WTC11 (cell line): ENCODE measurements around the gene CCSER1. TPM values are rescaled to one million over a fixed set of nuclear protein-coding genes. Genes with fewer than 3 reads are reported as not detected.

ENCODE experiments used
- ATAC-seq: fragments of 200-7000 bp; cut with Tn5 transposase; 2 replicates; pipeline ENCODE4 v1.10.0; 2021; ENCODE audit warnings: mild to moderate bottlenecking, moderate library complexity
- CTCF ChIA-PET: fragments of 300-600 bp; sonication (Branson Sonifier 250); formaldehyde crosslinking; loops from one replicate; lab custom pipeline; 2021; ENCODE audit warnings: antibody characterized with exemption; lab: Charles Lee
- POLR2A ChIA-PET: fragments of 350-600 bp; sonication (Branson Sonifier 250); formaldehyde crosslinking; loops from one replicate; lab custom pipeline; 2021; ENCODE audit warnings: antibody characterized with exemption; lab: Charles Lee
- DNase-seq: peaks from one replicate; pipeline ENCODE4 v3.0.0; 2021; ENCODE audit warnings: low spot score
- H3K27ac Mint-ChIP-seq: 2 replicates; pipeline ENCODE4 v1.8.0; 2021; ENCODE audit warnings: mixed read lengths
- H3K27me3 Mint-ChIP-seq: 2 replicates; pipeline ENCODE4 v1.8.0; 2021; ENCODE audit warnings: low read depth, mild to moderate bottlenecking, moderate library complexity, mixed read lengths
- H3K36me3 Mint-ChIP-seq: 2 replicates; pipeline ENCODE4 v1.8.0; 2021; ENCODE audit warnings: mixed read lengths
- H3K4me1 Mint-ChIP-seq: 2 replicates; pipeline ENCODE4 v1.8.0; 2022; ENCODE audit warnings: mixed read lengths
- H3K4me3 Mint-ChIP-seq: 2 replicates; pipeline ENCODE4 v1.8.0; 2021; ENCODE audit warnings: mild to moderate bottlenecking, moderate library complexity, mixed read lengths
- H3K9me3 Mint-ChIP-seq: 2 replicates; pipeline ENCODE4 v1.8.0; 2021; ENCODE audit warnings: mixed read lengths
- CREB1 ChIP-seq: sonication (generic); formaldehyde crosslinking; IDR thresholded peaks from 2 replicates; pipeline ENCODE4 v1.8.0; 2023; ENCODE audit warnings: mild to moderate bottlenecking, missing genetic modification reagents
- CTCF ChIP-seq: fragments of 200-600 bp; IDR thresholded peaks from 2 replicates; pipeline ENCODE4 v1.8.0; 2022; ENCODE audit warnings: antibody characterized with exemption
- EMX1 ChIP-seq: fragments of 250-450 bp; sonication (Bioruptor Pico); IDR thresholded peaks from 2 replicates; pipeline ENCODE4 v1.8.0; 2021; ENCODE audit warnings: mild to moderate bottlenecking
- ESRRA ChIP-seq: sonication (generic); formaldehyde crosslinking; IDR thresholded peaks from 2 replicates; pipeline ENCODE4 v1.8.1; 2022; ENCODE audit warnings: mild to moderate bottlenecking, missing genetic modification reagents, borderline replicate concordance
- FOXJ3 ChIP-seq: sonication (generic); formaldehyde crosslinking; IDR thresholded peaks from 2 replicates; pipeline ENCODE4 v1.9.0; 2021; ENCODE audit warnings: missing genetic modification reagents, mild to moderate bottlenecking, borderline replicate concordance
- GABPB1 ChIP-seq: sonication (generic); formaldehyde crosslinking; IDR thresholded peaks from 2 replicates; pipeline ENCODE4 v1.8.1; 2023; ENCODE audit warnings: mild to moderate bottlenecking, missing genetic modification reagents
- MYBL2 ChIP-seq: sonication (generic); formaldehyde crosslinking; IDR thresholded peaks from 2 replicates; pipeline ENCODE4 v1.8.1; 2023; ENCODE audit warnings: mild to moderate bottlenecking, moderate library complexity, missing genetic modification reagents
- ZNF138 ChIP-seq: sonication (generic); formaldehyde crosslinking; conservative IDR thresholded peaks from 2 replicates; pipeline ENCODE4 v1.8.1; 2022; ENCODE audit warnings: mild to moderate bottlenecking, moderate library complexity, missing genetic modification reagents
- ZNF281 ChIP-seq: sonication (generic); formaldehyde crosslinking; IDR thresholded peaks from 2 replicates; pipeline ENCODE4 v1.8.0; 2023; ENCODE audit warnings: mild to moderate bottlenecking, missing genetic modification reagents
- ZSCAN18 ChIP-seq: fragments of 250-450 bp; sonication (Bioruptor Pico); IDR thresholded peaks from 2 replicates; pipeline ENCODE4 v2.1.2; 2022; ENCODE audit warnings: mild to moderate bottlenecking, moderate library complexity
- total RNA-seq: library from RNA; stranded (reverse); gene quantifications from 3 replicates; pipeline ENCODE4 v1.2.3, GENCODE V29; 2021
- TF ChIP-seq, protein P1 (sequence below): fragments of 250-450 bp; sonication (Bioruptor Pico); IDR thresholded peaks from 2 replicates; pipeline ENCODE4 v1.9.0; 2021; ENCODE audit warnings: mild to moderate bottlenecking, borderline replicate concordance
- TF ChIP-seq, protein P2 (sequence below): sonication (generic); formaldehyde crosslinking; IDR thresholded peaks from 2 replicates; pipeline ENCODE4 v1.8.0; 2022; ENCODE audit warnings: mild to moderate bottlenecking, missing genetic modification reagents
- TF ChIP-seq, protein P3 (sequence below): sonication (generic); formaldehyde crosslinking; IDR thresholded peaks from 2 replicates; pipeline ENCODE4 v1.8.1; 2022; ENCODE audit warnings: low read depth, mild to moderate bottlenecking, moderate library complexity, missing genetic modification reagents, borderline replicate concordance
- TF ChIP-seq, protein P4 (sequence below): fragments of 250-450 bp; sonication (Bioruptor Pico); conservative IDR thresholded peaks from 2 replicates; pipeline ENCODE4 v1.9.0; 2021; ENCODE audit warnings: mild to moderate bottlenecking

Gene CCSER1
- total RNA-seq, 1 experiment from 2014 or later: 0.87 TPM

DNA sequence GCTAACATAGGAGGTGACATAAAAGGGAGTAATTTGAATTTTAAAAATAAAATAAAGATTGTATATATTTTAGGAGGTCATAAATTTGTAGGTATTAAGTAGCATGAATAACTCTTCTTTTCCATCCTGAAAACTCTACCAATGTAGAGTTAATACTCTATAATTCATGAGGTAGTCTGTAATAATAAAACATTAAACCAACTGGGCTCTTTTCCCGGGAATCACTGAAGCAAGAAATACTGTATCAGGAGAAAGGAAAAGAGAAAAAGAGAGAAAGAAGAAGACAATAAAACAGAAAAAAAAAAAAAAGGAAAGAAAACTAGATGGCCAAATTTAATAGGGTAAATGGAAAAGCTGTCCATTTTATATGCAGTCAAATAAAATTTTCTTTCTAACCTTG, 984.4 kb downstream of the CCSER1 start:
- no peaks in the 10 kb centered on the region for H3K27me3 Mint-ChIP-seq
- H3K27ac Mint-ChIP-seq: no peak overlapping the region; the same call in 1 of the 2 replicates
- TF ChIP-seq, protein P1, sequence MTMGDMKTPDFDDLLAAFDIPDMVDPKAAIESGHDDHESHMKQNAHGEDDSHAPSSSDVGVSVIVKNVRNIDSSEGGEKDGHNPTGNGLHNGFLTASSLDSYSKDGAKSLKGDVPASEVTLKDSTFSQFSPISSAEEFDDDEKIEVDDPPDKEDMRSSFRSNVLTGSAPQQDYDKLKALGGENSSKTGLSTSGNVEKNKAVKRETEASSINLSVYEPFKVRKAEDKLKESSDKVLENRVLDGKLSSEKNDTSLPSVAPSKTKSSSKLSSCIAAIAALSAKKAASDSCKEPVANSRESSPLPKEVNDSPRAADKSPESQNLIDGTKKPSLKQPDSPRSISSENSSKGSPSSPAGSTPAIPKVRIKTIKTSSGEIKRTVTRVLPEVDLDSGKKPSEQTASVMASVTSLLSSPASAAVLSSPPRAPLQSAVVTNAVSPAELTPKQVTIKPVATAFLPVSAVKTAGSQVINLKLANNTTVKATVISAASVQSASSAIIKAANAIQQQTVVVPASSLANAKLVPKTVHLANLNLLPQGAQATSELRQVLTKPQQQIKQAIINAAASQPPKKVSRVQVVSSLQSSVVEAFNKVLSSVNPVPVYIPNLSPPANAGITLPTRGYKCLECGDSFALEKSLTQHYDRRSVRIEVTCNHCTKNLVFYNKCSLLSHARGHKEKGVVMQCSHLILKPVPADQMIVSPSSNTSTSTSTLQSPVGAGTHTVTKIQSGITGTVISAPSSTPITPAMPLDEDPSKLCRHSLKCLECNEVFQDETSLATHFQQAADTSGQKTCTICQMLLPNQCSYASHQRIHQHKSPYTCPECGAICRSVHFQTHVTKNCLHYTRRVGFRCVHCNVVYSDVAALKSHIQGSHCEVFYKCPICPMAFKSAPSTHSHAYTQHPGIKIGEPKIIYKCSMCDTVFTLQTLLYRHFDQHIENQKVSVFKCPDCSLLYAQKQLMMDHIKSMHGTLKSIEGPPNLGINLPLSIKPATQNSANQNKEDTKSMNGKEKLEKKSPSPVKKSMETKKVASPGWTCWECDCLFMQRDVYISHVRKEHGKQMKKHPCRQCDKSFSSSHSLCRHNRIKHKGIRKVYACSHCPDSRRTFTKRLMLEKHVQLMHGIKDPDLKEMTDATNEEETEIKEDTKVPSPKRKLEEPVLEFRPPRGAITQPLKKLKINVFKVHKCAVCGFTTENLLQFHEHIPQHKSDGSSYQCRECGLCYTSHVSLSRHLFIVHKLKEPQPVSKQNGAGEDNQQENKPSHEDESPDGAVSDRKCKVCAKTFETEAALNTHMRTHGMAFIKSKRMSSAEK (CRISPR knock-in tag): no peak
- TF ChIP-seq MYBL2 (CRISPR knock-in tag) (no peak), GABPB1 (CRISPR knock-in tag) (no peak)
- H3K36me3 Mint-ChIP-seq: peaks cover 15% of the 10 kb centered on the region
- no peak overlapping the region for H3K4me3 Mint-ChIP-seq
- no peak for ATAC-seq
- CTCF ChIA-PET: no interaction called here
- H3K4me1 Mint-ChIP-seq: peaks cover 10% of the 10 kb centered on the region
- H3K9me3 Mint-ChIP-seq: peaks cover 16% of the 10 kb centered on the region
- POLR2A ChIA-PET: no interaction called here
- DNase-seq: no peak

- Mint-ChIP-seq H3K27me3 (no peaks in the 10 kb centered on the region), H3K27ac (no peak overlapping the region), H3K36me3 (peaks cover 16% of the 10 kb centered on the region), H3K9me3 (peaks cover 14% of the 10 kb centered on the region), H3K4me3 (no peak overlapping the region), H3K4me1 (peaks cover 10% of the 10 kb centered on the region)
- DNase-seq: no peak
- ChIA-PET CTCF (interaction anchor here (0.6 to 1.1 kb wide), 5 partner anchors 10 to 1843 kb away, joined by 3 read pairs; no protein-coding TSS in a partner anchor), POLR2A (no interaction called here)
- no peak for TF ChIP-seq ZSCAN18 (CRISPR knock-in tag)
- peak; percentile 56 for TF ChIP-seq CTCF
- no peak for TF ChIP-seq ZNF281 (CRISPR knock-in tag)
- TF ChIP-seq, protein P2, sequence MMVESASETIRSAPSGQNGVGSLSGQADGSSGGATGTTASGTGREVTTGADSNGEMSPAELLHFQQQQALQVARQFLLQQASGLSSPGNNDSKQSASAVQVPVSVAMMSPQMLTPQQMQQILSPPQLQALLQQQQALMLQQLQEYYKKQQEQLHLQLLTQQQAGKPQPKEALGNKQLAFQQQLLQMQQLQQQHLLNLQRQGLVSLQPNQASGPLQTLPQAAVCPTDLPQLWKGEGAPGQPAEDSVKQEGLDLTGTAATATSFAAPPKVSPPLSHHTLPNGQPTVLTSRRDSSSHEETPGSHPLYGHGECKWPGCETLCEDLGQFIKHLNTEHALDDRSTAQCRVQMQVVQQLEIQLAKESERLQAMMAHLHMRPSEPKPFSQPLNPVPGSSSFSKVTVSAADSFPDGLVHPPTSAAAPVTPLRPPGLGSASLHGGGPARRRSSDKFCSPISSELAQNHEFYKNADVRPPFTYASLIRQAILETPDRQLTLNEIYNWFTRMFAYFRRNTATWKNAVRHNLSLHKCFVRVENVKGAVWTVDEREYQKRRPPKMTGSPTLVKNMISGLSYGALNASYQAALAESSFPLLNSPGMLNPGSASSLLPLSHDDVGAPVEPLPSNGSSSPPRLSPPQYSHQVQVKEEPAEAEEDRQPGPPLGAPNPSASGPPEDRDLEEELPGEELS (CRISPR knock-in tag): no peak
- ATAC-seq: peak; percentile 75
Observed at GRCh38 chr4:91113130-91113706, 986.0 kb downstream of the CCSER1 start.

DNA sequence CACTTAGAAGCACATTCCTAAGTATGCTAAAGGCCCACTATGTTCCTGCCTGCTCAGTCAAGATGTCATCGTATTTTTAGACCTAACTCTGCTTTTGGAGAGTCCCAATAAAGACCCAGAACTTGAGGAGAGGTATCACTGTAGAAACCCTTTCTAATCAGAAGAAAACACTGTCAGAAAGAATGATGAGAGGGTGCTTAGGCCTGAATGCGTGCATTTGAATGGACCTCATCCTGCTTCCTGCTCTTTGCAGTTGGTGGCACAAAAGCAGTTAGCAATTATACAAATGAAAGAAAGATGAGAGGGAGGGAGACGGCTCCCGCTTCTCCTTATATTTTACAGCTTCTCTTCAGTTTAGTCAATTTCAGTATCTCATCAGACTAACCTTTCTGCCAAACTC, 987.2 kb downstream of the CCSER1 start:
- CTCF ChIA-PET: interaction anchor here (1.1 kb wide), 1 partner anchor 583 kb away, joined by 3 read pairs; no protein-coding TSS in a partner anchor
- H3K36me3 Mint-ChIP-seq: peaks cover 16% of the 10 kb centered on the region
- TF ChIP-seq ESRRA: no peak
- TF ChIP-seq, protein P3, sequence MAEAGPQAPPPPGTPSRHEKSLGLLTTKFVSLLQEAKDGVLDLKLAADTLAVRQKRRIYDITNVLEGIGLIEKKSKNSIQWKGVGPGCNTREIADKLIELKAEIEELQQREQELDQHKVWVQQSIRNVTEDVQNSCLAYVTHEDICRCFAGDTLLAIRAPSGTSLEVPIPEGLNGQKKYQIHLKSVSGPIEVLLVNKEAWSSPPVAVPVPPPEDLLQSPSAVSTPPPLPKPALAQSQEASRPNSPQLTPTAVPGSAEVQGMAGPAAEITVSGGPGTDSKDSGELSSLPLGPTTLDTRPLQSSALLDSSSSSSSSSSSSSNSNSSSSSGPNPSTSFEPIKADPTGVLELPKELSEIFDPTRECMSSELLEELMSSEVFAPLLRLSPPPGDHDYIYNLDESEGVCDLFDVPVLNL: no peak
- TF ChIP-seq CREB1 (CRISPR knock-in tag): no peak
- no peak for TF ChIP-seq EMX1 (CRISPR knock-in tag)
- TF ChIP-seq, protein P4, sequence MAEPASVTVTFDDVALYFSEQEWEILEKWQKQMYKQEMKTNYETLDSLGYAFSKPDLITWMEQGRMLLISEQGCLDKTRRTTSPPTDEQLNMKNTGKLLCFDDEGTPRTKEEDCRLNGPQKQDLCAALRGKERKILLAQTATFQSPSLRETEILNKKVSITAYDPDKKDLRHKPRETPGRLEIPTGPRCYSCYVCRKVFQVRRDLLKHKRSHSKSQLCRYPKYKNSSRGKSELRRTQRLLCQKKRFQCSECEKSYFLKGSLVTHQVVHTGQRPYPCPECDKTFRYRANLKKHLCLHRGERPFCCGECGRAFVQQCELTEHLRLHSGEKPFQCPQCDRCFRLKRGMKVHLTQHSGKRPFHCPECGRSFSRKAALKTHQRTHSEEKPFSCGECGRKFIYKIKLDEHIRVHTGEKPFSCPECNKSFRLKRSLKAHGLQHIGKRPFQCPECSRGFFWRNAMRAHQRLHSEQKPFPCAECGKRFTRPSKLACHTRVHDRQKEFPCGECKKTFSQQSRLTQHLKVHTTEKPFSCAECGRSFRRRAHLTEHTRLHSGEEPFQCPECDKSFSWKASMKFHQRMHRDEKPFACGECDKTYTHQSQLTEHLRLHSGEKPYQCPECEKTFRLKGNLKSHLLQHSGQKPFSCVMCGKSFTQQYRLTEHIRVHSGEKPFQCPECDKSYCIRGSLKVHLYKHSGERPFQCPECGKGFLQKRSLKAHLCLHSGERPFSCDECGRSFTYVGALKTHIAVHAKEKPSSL (CRISPR knock-in tag): no peak
- TF ChIP-seq ZNF138 (CRISPR knock-in tag): no peak
- no peak for TF ChIP-seq FOXJ3 (CRISPR knock-in tag)
- H3K4me3 Mint-ChIP-seq: no peak overlapping the region; the same call in 1 of the 2 replicates
- peaks cover 14% of the 10 kb centered on the region for H3K9me3 Mint-ChIP-seq
- no peak for DNase-seq
- peaks cover 10% of the 10 kb centered on the region for H3K4me1 Mint-ChIP-seq
- no peaks in the 10 kb centered on the region for H3K27me3 Mint-ChIP-seq
- H3K27ac Mint-ChIP-seq: peak overlapping the region; percentile 73
- POLR2A ChIA-PET: no interaction called here
- peak; percentile 62 for ATAC-seq
